HEK293 (cell line): ENCODE measurements around the gene CEBPA.

Experiments used
- BCL11A ChIP-seq: fragments of 450-650 bp; formaldehyde crosslinking; IDR thresholded peaks from 2 replicates; pipeline ENCODE4 v1.5.1; 2016; ENCODE audit warnings: low read depth, missing biosample characterization, missing genetic modification characterization
- KLF1 ChIP-seq: fragments of 450-650 bp; formaldehyde crosslinking; IDR thresholded peaks from 2 replicates; pipeline ENCODE4 v1.5.1; 2016; ENCODE audit warnings: missing biosample characterization, missing genetic modification characterization
- KLF9 ChIP-seq: fragments of 450-650 bp; formaldehyde crosslinking; IDR thresholded peaks from 2 replicates; pipeline ENCODE4 v1.5.1; 2016; ENCODE audit warnings: missing biosample characterization, missing genetic modification characterization, low read depth
- MEIS1 ChIP-seq: sonication (generic); formaldehyde crosslinking; IDR thresholded peaks from 2 replicates; pipeline ENCODE4 v1.8.1; 2022; ENCODE audit warnings: missing genetic modification reagents, mild to moderate bottlenecking, borderline replicate concordance
- OSR2 ChIP-seq: fragments of 450-650 bp; formaldehyde crosslinking; IDR thresholded peaks from 2 replicates; pipeline ENCODE4 v1.5.1; 2016; ENCODE audit warnings: missing biosample characterization, missing genetic modification characterization
- SP2 ChIP-seq: fragments of 450-650 bp; formaldehyde crosslinking; IDR thresholded peaks from 2 replicates; pipeline ENCODE4 v1.5.1; 2016; ENCODE audit warnings: missing biosample characterization, missing genetic modification characterization
- SP3 ChIP-seq: fragments of 450-650 bp; formaldehyde crosslinking; IDR thresholded peaks from 2 replicates; pipeline ENCODE4 v1.5.1; 2016; ENCODE audit warnings: missing biosample characterization, missing genetic modification characterization
- ZBTB17 ChIP-seq: fragments of 450-650 bp; formaldehyde crosslinking; IDR thresholded peaks from 2 replicates; pipeline ENCODE4 v1.5.1; 2016; ENCODE audit warnings: missing biosample characterization, missing genetic modification characterization
- ZEB2 ChIP-seq: fragments of 450-650 bp; formaldehyde crosslinking; IDR thresholded peaks from 2 replicates; pipeline ENCODE4 v1.5.1; 2016; ENCODE audit warnings: missing biosample characterization, missing genetic modification characterization
- ZFP37 ChIP-seq: fragments of 450-650 bp; formaldehyde crosslinking; IDR thresholded peaks from 2 replicates; pipeline ENCODE4 v1.5.1; 2016; ENCODE audit warnings: missing biosample characterization, missing genetic modification characterization
- ZFP41 ChIP-seq: fragments of 450-650 bp; formaldehyde crosslinking; IDR thresholded peaks from 2 replicates; pipeline ENCODE4 v1.5.1; 2016; ENCODE audit warnings: missing biosample characterization, missing genetic modification characterization, borderline replicate concordance
- ZNF138 ChIP-seq: fragments of 450-650 bp; formaldehyde crosslinking; IDR thresholded peaks from 2 replicates; pipeline ENCODE4 v1.5.1; 2016; ENCODE audit warnings: missing biosample characterization, missing genetic modification characterization, borderline replicate concordance
- ZNF214 ChIP-seq: fragments of 450-650 bp; formaldehyde crosslinking; IDR thresholded peaks from 2 replicates; pipeline ENCODE4 v1.5.1; 2017; ENCODE audit warnings: missing biosample characterization, mild to moderate bottlenecking, missing genetic modification characterization, borderline replicate concordance
- ZNF266 ChIP-seq: fragments of 450-650 bp; formaldehyde crosslinking; IDR thresholded peaks from 2 replicates; pipeline ENCODE4 v1.5.1; 2016; ENCODE audit warnings: missing biosample characterization, missing genetic modification characterization, low read depth
- ZNF311 ChIP-seq: fragments of 450-650 bp; formaldehyde crosslinking; IDR thresholded peaks from 2 replicates; pipeline ENCODE4 v1.5.1; 2017; ENCODE audit warnings: missing biosample characterization, missing genetic modification characterization, borderline replicate concordance
- ZNF350 ChIP-seq: fragments of 450-650 bp; formaldehyde crosslinking; IDR thresholded peaks from 2 replicates; pipeline ENCODE4 v1.5.0; 2017; ENCODE audit warnings: missing biosample characterization, mild to moderate bottlenecking, missing genetic modification characterization
- ZNF544 ChIP-seq: fragments of 450-650 bp; formaldehyde crosslinking; IDR thresholded peaks from 2 replicates; pipeline ENCODE4 v1.5.0; 2017; ENCODE audit warnings: missing biosample characterization, missing genetic modification characterization
- ZNF585B ChIP-seq: fragments of 450-650 bp; formaldehyde crosslinking; IDR thresholded peaks from 2 replicates; pipeline ENCODE4 v1.5.1; 2016; ENCODE audit warnings: missing biosample characterization, missing genetic modification characterization
- ZNF610 ChIP-seq: fragments of 450-650 bp; formaldehyde crosslinking; IDR thresholded peaks from 2 replicates; pipeline ENCODE4 v1.5.1; 2016; ENCODE audit warnings: missing biosample characterization, missing genetic modification characterization, borderline replicate concordance
- ZNF629 ChIP-seq: fragments of 450-650 bp; formaldehyde crosslinking; IDR thresholded peaks from 2 replicates; pipeline ENCODE4 v1.5.1; 2017; ENCODE audit warnings: missing biosample characterization, missing genetic modification characterization
- ZNF654 ChIP-seq: fragments of 450-650 bp; formaldehyde crosslinking; IDR thresholded peaks from 2 replicates; pipeline ENCODE4 v1.5.1; 2016; ENCODE audit warnings: low read depth, missing biosample characterization, missing genetic modification characterization
- ZNF660 ChIP-seq: fragments of 450-650 bp; IDR thresholded peaks from 2 replicates; pipeline ENCODE4 v1.5.1; 2018; ENCODE audit warnings: missing biosample characterization, mild to moderate bottlenecking, missing genetic modification characterization
- ZNF670 ChIP-seq: fragments of 450-650 bp; formaldehyde crosslinking; IDR thresholded peaks from 2 replicates; pipeline ENCODE4 v1.5.1; 2016; ENCODE audit warnings: missing biosample characterization, missing genetic modification characterization, low read depth
- ZNF692 ChIP-seq: fragments of 450-650 bp; formaldehyde crosslinking; IDR thresholded peaks from 2 replicates; pipeline ENCODE4 v1.5.1; 2016; ENCODE audit warnings: missing biosample characterization, missing genetic modification characterization
- ZNF76 ChIP-seq: fragments of 450-650 bp; formaldehyde crosslinking; IDR thresholded peaks from 2 replicates; pipeline ENCODE4; 2016; ENCODE audit warnings: low read depth, missing biosample characterization, missing genetic modification characterization, borderline replicate concordance
- ZNF837 ChIP-seq: fragments of 450-650 bp; formaldehyde crosslinking; IDR thresholded peaks from 2 replicates; pipeline ENCODE4 v1.5.1; 2016; ENCODE audit warnings: missing biosample characterization, missing genetic modification characterization
- ZSCAN4 ChIP-seq: fragments of 450-650 bp; formaldehyde crosslinking; IDR thresholded peaks from 2 replicates; pipeline ENCODE4 v1.5.1; 2017; ENCODE audit warnings: missing biosample characterization, missing genetic modification characterization
- ZXDB ChIP-seq: fragments of 450-650 bp; formaldehyde crosslinking; IDR thresholded peaks from 2 replicates; pipeline ENCODE4 v1.5.1; 2016; ENCODE audit warnings: missing biosample characterization, missing genetic modification characterization
- TF ChIP-seq, protein P1 (sequence below): fragments of 450-650 bp; formaldehyde crosslinking; IDR thresholded peaks from 2 replicates; pipeline ENCODE4 v1.5.1; 2016; ENCODE audit warnings: missing biosample characterization, missing genetic modification characterization, low read depth
- TF ChIP-seq, protein P2 (sequence below): fragments of 450-650 bp; IDR thresholded peaks from 2 replicates; pipeline ENCODE4 v1.5.1; 2018; ENCODE audit warnings: missing biosample characterization, missing genetic modification characterization

Gene CEBPA

GRCh38 chr19:33304760-33305647 is 2.7 kb upstream of the CEBPA start (continued):
- TF ChIP-seq ZNF350 (tag by site-specific recombination) (no peak), SP3 (tag by site-specific recombination) (0 out of 2 replicates have a peak, but pooled peaks have one; percentile 32), BCL11A (tag by site-specific recombination) (no peak), ZXDB (tag by site-specific recombination) (no peak), ZBTB17 (tag by site-specific recombination) (peak; percentile 45), ZNF660 (no peak; the same call in 1 of the 2 replicates), ZNF654 (tag by site-specific recombination) (no peak), ZNF76 (tag by site-specific recombination) (peak; percentile 11; the same call in 1 of the 2 replicates), ZNF670 (tag by site-specific recombination) (no peak), ZNF837 (tag by site-specific recombination) (no peak), ZFP37 (tag by site-specific recombination) (no peak), ZNF214 (no peak), MEIS1 (CRISPR knock-in tag) (no peak), OSR2 (no peak), ZNF629 (peak; percentile 66), ZNF311 (tag by site-specific recombination) (no peak), ZSCAN4 (tag by site-specific recombination) (no peak), ZNF544 (tag by site-specific recombination) (no peak), SP2 (tag by site-specific recombination) (peak; percentile 43), KLF1 (no peak; the same call in 1 of the 2 replicates), ZFP41 (no peak), ZNF585B (tag by site-specific recombination) (no peak), ZEB2 (tag by site-specific recombination) (peak; percentile 44; the same call in 1 of the 2 replicates), ZNF138 (tag by site-specific recombination) (no peak), KLF9 (no peak), ZNF610 (tag by site-specific recombination) (no peak), ZNF692 (tag by site-specific recombination) (peak; percentile 23), ZNF266 (tag by site-specific recombination) (no peak; the same call in 1 of the 2 replicates)
- TF ChIP-seq, protein P1, sequence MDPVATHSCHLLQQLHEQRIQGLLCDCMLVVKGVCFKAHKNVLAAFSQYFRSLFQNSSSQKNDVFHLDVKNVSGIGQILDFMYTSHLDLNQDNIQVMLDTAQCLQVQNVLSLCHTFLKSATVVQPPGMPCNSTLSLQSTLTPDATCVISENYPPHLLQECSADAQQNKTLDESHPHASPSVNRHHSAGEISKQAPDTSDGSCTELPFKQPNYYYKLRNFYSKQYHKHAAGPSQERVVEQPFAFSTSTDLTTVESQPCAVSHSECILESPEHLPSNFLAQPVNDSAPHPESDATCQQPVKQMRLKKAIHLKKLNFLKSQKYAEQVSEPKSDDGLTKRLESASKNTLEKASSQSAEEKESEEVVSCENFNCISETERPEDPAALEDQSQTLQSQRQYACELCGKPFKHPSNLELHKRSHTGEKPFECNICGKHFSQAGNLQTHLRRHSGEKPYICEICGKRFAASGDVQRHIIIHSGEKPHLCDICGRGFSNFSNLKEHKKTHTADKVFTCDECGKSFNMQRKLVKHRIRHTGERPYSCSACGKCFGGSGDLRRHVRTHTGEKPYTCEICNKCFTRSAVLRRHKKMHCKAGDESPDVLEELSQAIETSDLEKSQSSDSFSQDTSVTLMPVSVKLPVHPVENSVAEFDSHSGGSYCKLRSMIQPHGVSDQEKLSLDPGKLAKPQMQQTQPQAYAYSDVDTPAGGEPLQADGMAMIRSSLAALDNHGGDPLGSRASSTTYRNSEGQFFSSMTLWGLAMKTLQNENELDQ (tag by site-specific recombination): no peak
- TF ChIP-seq, protein P2, sequence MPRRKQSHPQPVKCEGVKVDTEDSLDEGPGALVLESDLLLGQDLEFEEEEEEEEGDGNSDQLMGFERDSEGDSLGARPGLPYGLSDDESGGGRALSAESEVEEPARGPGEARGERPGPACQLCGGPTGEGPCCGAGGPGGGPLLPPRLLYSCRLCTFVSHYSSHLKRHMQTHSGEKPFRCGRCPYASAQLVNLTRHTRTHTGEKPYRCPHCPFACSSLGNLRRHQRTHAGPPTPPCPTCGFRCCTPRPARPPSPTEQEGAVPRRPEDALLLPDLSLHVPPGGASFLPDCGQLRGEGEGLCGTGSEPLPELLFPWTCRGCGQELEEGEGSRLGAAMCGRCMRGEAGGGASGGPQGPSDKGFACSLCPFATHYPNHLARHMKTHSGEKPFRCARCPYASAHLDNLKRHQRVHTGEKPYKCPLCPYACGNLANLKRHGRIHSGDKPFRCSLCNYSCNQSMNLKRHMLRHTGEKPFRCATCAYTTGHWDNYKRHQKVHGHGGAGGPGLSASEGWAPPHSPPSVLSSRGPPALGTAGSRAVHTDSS: no peak
